OCI-LY1 (cell line): Measurements from ENCODE around the gene KIAA0586.

Experiments used
- H2AFZ ChIP-seq: fragments of 200-600 bp; sonication (generic), shearing (Covaris generic); 2 replicates; pipeline ENCODE4 v1.6.0; 2014; ENCODE audit warnings: antibody characterized with exemption, mild to moderate bottlenecking, low read length
- H3F3A ChIP-seq: fragments of 200-600 bp; sonication (generic), shearing (Covaris generic); 2 replicates; pipeline ENCODE4 v1.6.0; 2014; ENCODE audit warnings: mild to moderate bottlenecking, antibody characterized with exemption, low read length, moderate library complexity; ENCODE audit not compliant: insufficient read depth
- H3K27ac ChIP-seq: fragments of 200-600 bp; sonication (generic); 2 replicates; pipeline ENCODE4 v1.5.1; 2014; ENCODE audit warnings: low read length, mixed run types, mild to moderate bottlenecking, low read depth; ENCODE audit not compliant: poor library complexity, severe bottlenecking
- H3K27me3 ChIP-seq: fragments of 200-600 bp; sonication (generic); 2 replicates; pipeline ENCODE4 v1.6.0; 2014; ENCODE audit warnings: antibody characterized with exemption, mild to moderate bottlenecking, low read length, moderate library complexity; ENCODE audit not compliant: insufficient read depth
- H3K36me3 ChIP-seq: fragments of 200-600 bp; sonication (generic); 2 replicates; pipeline ENCODE4 v1.6.1; 2014; ENCODE audit warnings: mild to moderate bottlenecking, antibody characterized with exemption, low read length, moderate library complexity, mixed read lengths; ENCODE audit not compliant: insufficient read depth
- H3K4me1 ChIP-seq: fragments of 200-600 bp; sonication (generic); 2 replicates; pipeline ENCODE4 v1.5.1; 2014; ENCODE audit warnings: mild to moderate bottlenecking, low read length, moderate library complexity; ENCODE audit not compliant: insufficient read depth, severe bottlenecking
- H3K4me2 ChIP-seq: fragments of 200-600 bp; sonication (generic), shearing (Covaris generic); 2 replicates; pipeline ENCODE4 v1.6.1; 2014; ENCODE audit warnings: low read length
- H3K4me3 ChIP-seq: fragments of 200-600 bp; sonication (generic); 2 replicates; pipeline ENCODE4 v1.5.1; 2014; ENCODE audit warnings: low read length, low read depth, mild to moderate bottlenecking, mixed read lengths; ENCODE audit not compliant: poor library complexity, severe bottlenecking
- H3K79me2 ChIP-seq: fragments of 200-600 bp; shearing (Covaris generic); 2 replicates; pipeline ENCODE4 v1.6.1; 2016; ENCODE audit warnings: mixed run types, low read length, mixed read lengths; ENCODE audit not compliant: insufficient read depth
- H3K9ac ChIP-seq: fragments of 200-600 bp; sonication (generic), shearing (Covaris generic); 2 replicates; pipeline ENCODE4 v1.6.1; 2014; ENCODE audit warnings: mild to moderate bottlenecking, low read length, mixed read lengths
- H3K9me2 ChIP-seq: fragments of 200-600 bp; sonication (generic), shearing (Covaris generic); 2 replicates; pipeline ENCODE4 v1.6.1; 2014; ENCODE audit warnings: low read depth, mild to moderate bottlenecking, low read length, mixed read lengths
- H3K9me3 ChIP-seq: fragments of 200-600 bp; shearing (Covaris generic); 2 replicates; pipeline ENCODE4 v1.6.1; 2014; ENCODE audit warnings: low read length, mixed read lengths
- H4K20me1 ChIP-seq: fragments of 200-600 bp; sonication (generic), shearing (Covaris generic); 2 replicates; pipeline ENCODE4 v1.6.0; 2016; ENCODE audit warnings: mild to moderate bottlenecking, low read length; ENCODE audit not compliant: insufficient read depth
- CTCF ChIP-seq: fragments of 200-600 bp; sonication (generic), shearing (Covaris generic); IDR thresholded peaks from 2 replicates; pipeline ENCODE4 v1.5.1; 2017; ENCODE audit warnings: mild to moderate bottlenecking, antibody characterized with exemption, low read length, moderate library complexity, mixed read lengths
- EZH2 ChIP-seq: fragments of 200-600 bp; sonication (generic), shearing (Covaris generic); IDR thresholded peaks from 2 replicates; pipeline ENCODE4 v1.8.0; 2017; ENCODE audit warnings: borderline replicate concordance, mixed run types, mild to moderate bottlenecking, antibody characterized with exemption, low read length, moderate library complexity, mixed read lengths

The KIAA0586 gene

GRCh38 chr14:58491593-58491992 lies 64.1 kb downstream of the KIAA0586 start:
- H3K4me3 ChIP-seq = no peak overlapping the region
- H3K9me2 ChIP-seq = no peaks in the 10 kb centered on the region
- no peaks in the 10 kb centered on the region for H3K27me3 ChIP-seq
- no peaks in the 10 kb centered on the region for H4K20me1 ChIP-seq
- H3K4me2 ChIP-seq = no peak overlapping the region
- no peaks in the 10 kb centered on the region for H3K9me3 ChIP-seq
- H3F3A ChIP-seq = no peaks in the 10 kb centered on the region
- H3K9ac ChIP-seq = no peak overlapping the region
- no peaks in the 10 kb centered on the region for H3K79me2 ChIP-seq
- no peak overlapping the region for H2AFZ ChIP-seq
- no peak overlapping the region for H3K27ac ChIP-seq
- H3K4me1 ChIP-seq = no peaks in the 10 kb centered on the region
- peaks cover 52% of the 10 kb centered on the region for H3K36me3 ChIP-seq
- no peak for TF ChIP-seq CTCF
- TF ChIP-seq EZH2 = no peak

- no peaks in the 10 kb centered on the region for H3K9me2 ChIP-seq
- H3F3A ChIP-seq = no peaks in the 10 kb centered on the region
- H3K27ac ChIP-seq = no peak overlapping the region
- H3K9ac ChIP-seq = no peak overlapping the region
- H3K9me3 ChIP-seq = no peaks in the 10 kb centered on the region
- no peak overlapping the region for H2AFZ ChIP-seq
- TF ChIP-seq EZH2 (no peak), CTCF (no peak)
- no peaks in the 10 kb centered on the region for H4K20me1 ChIP-seq
- H3K4me2 ChIP-seq = no peak overlapping the region
- H3K27me3 ChIP-seq = no peaks in the 10 kb centered on the region
- H3K4me3 ChIP-seq = no peak overlapping the region
- no peaks in the 10 kb centered on the region for H3K79me2 ChIP-seq
- H3K36me3 ChIP-seq = peaks cover 47% of the 10 kb centered on the region
- H3K4me1 ChIP-seq = no peaks in the 10 kb centered on the region
Measured at GRCh38 chr14:58492044-58492443, 64.5 kb downstream of the KIAA0586 start.

GRCh38 chr14:58501214-58501816 lies 73.8 kb downstream of the KIAA0586 start:
- no peak overlapping the region for H2AFZ ChIP-seq
- no peaks in the 10 kb centered on the region for H3F3A ChIP-seq
- H3K27me3 ChIP-seq = no peaks in the 10 kb centered on the region
- no peaks in the 10 kb centered on the region for H3K79me2 ChIP-seq
- H3K27ac ChIP-seq = no peak overlapping the region
- TF ChIP-seq CTCF = peak; percentile 81
- no peak for TF ChIP-seq EZH2
- no peaks in the 10 kb centered on the region for H3K9me3 ChIP-seq
- no peak overlapping the region for H3K4me3 ChIP-seq
- H3K36me3 ChIP-seq = peaks cover 20% of the 10 kb centered on the region; the same call in 1 of the 2 replicates
- H3K4me1 ChIP-seq = no peaks in the 10 kb centered on the region
- no peak overlapping the region for H3K4me2 ChIP-seq
- no peaks in the 10 kb centered on the region for H4K20me1 ChIP-seq
- no peaks in the 10 kb centered on the region for H3K9me2 ChIP-seq
- no peak overlapping the region for H3K9ac ChIP-seq
